Neural cell (in vitro differentiated cells): ENCODE measurements around the gene KRTAP5-1. TPM values are rescaled to one million over a fixed set of nuclear protein-coding genes. Genes with fewer than 3 reads are reported as not detected.
"Not testable (repeated sequence)": the region's sequence is repeated elsewhere in the genome, so short reads cannot be mapped to it uniquely, and the experiment has no call there.

ENCODE experiments used
- H2AFZ ChIP-seq: fragments of 200-600, 300-800 bp; sonication (generic), shearing (Covaris generic); 2 replicates; pipeline ENCODE4 v1.6.0; 2014; ENCODE audit warnings: low read depth, mild to moderate bottlenecking, antibody characterized with exemption, low read length, moderate library complexity
- H3F3A ChIP-seq: fragments of 200-600 bp; shearing (Covaris generic); 2 replicates; pipeline ENCODE4 v1.6.1; 2016; ENCODE audit warnings: mild to moderate bottlenecking, moderate library complexity, mixed read lengths, antibody characterized with exemption, low read length; ENCODE audit not compliant: insufficient read depth, poor library complexity, severe bottlenecking
- H3K27ac ChIP-seq: fragments of 200-600, 300-800 bp; sonication (generic), shearing (Covaris generic); 2 replicates; pipeline ENCODE4 v1.5.1; 2014; ENCODE audit warnings: mild to moderate bottlenecking, low read length, moderate library complexity
- H3K27me3 ChIP-seq: fragments of 300-800, 200-600 bp; sonication (generic), shearing (Covaris generic); 2 replicates; pipeline ENCODE4 v1.6.0; 2014; ENCODE audit warnings: mild to moderate bottlenecking, low read depth, low read length, moderate library complexity; ENCODE audit not compliant: insufficient read depth
- H3K36me3 ChIP-seq: fragments of 300-800, 200-600 bp; sonication (generic), shearing (Covaris generic); 2 replicates; pipeline ENCODE4 v1.5.1; 2014; ENCODE audit warnings: mild to moderate bottlenecking, antibody characterized with exemption, low read length, moderate library complexity; ENCODE audit not compliant: insufficient read depth
- H3K4me2 ChIP-seq: fragments of 300-800, 200-600 bp; sonication (generic), shearing (Covaris generic); 2 replicates; pipeline ENCODE4 v1.6.0; 2014; ENCODE audit warnings: mild to moderate bottlenecking, low read length
- H3K4me3 ChIP-seq: fragments of 300-800, 200-600 bp; sonication (generic), shearing (Covaris generic); 2 replicates; pipeline ENCODE4 v1.5.1; 2014; ENCODE audit warnings: mild to moderate bottlenecking, low read length, moderate library complexity
- H3K79me2 ChIP-seq: fragments of 200-600 bp; shearing (Covaris generic); replicated peaks from 2 replicates; pipeline ENCODE4 v1.6.0; 2014; ENCODE audit warnings: mild to moderate bottlenecking, low read length, moderate library complexity; ENCODE audit not compliant: insufficient read depth
- H3K9ac ChIP-seq: fragments of 300-800, 200-600 bp; sonication (generic), shearing (Covaris generic); 2 replicates; pipeline ENCODE4 v1.6.1; 2016; ENCODE audit warnings: mild to moderate bottlenecking, low read length, mixed read lengths
- H3K9me2 ChIP-seq: fragments of 200-600 bp; shearing (Covaris generic); 2 replicates; pipeline ENCODE4 v1.6.1; 2016; ENCODE audit warnings: mild to moderate bottlenecking, low read length, mixed read lengths; ENCODE audit not compliant: insufficient read depth
- H3K9me3 ChIP-seq: fragments of 200-600, 300-800 bp; sonication (generic), shearing (Covaris generic); 2 replicates; pipeline ENCODE4 v1.6.1; 2016; ENCODE audit warnings: mild to moderate bottlenecking, mixed run types, low read length, moderate library complexity, mixed read lengths
- H4K20me1 ChIP-seq: fragments of 200-600 bp; shearing (Covaris generic); 2 replicates; pipeline ENCODE4 v1.6.1; 2016; ENCODE audit warnings: mild to moderate bottlenecking, mixed run types; ENCODE audit not compliant: insufficient read depth
- CTCF ChIP-seq: fragments of 450-650 bp; IDR thresholded peaks from 2 replicates; pipeline ENCODE4 v1.5.1; 2014; ENCODE audit warnings: antibody characterized with exemption, mild to moderate bottlenecking, moderate library complexity; ENCODE audit not compliant: poor library complexity, severe bottlenecking
- EP300 ChIP-seq: fragments of 450-650 bp; conservative IDR thresholded peaks from 2 replicates; pipeline ENCODE4 v1.6.1; 2014; ENCODE audit warnings: antibody characterized with exemption, mild to moderate bottlenecking, moderate library complexity; ENCODE audit not compliant: poor library complexity, severe bottlenecking
- EZH2 ChIP-seq: fragments of 200-600, 300-800 bp; shearing (Covaris generic), sonication (generic); IDR thresholded peaks from 2 replicates; pipeline ENCODE4 v1.6.1; 2014; ENCODE audit warnings: antibody characterized with exemption, low read length, borderline replicate concordance, mild to moderate bottlenecking; ENCODE audit not compliant: insufficient read depth, poor library complexity, severe bottlenecking
- MXI1 ChIP-seq: fragments of 450-650 bp; conservative IDR thresholded peaks from 2 replicates; pipeline ENCODE4 v1.6.1; 2014; ENCODE audit warnings: antibody characterized with exemption, mild to moderate bottlenecking; ENCODE audit not compliant: poor library complexity, severe bottlenecking
- POLR2AphosphoS5 ChIP-seq: IDR thresholded peaks from 2 replicates; pipeline ENCODE4 v1.6.1; 2012
- RAD21 ChIP-seq: fragments of 450-650 bp; conservative IDR thresholded peaks from 2 replicates; pipeline ENCODE4 v1.6.1; 2014; ENCODE audit warnings: antibody characterized with exemption, mild to moderate bottlenecking, moderate library complexity
- SMC3 ChIP-seq: fragments of 450-650 bp; conservative IDR thresholded peaks from 2 replicates; pipeline ENCODE4 v1.6.1; 2014; ENCODE audit warnings: antibody characterized with exemption, mild to moderate bottlenecking, moderate library complexity; ENCODE audit not compliant: poor library complexity
- TAF1 ChIP-seq: IDR thresholded peaks from 2 replicates; pipeline ENCODE4 v1.6.1; 2012; ENCODE audit warnings: low read depth
- polyA plus RNA-seq: library from polyadenylated mRNA; depleted of rRNA; stranded (reverse); fragments of >200 nt; gene quantifications from 2 replicates; pipeline ENCODE4 v1.2.3, GENCODE V29; 2014
- TF ChIP-seq, protein P1 (sequence below): IDR thresholded peaks from 2 replicates; pipeline ENCODE4 v1.6.1; 2012; ENCODE audit warnings: borderline replicate concordance

Gene KRTAP5-1
- polyA plus RNA-seq, 1 donor from 2014 or later, result not detected

DNA sequence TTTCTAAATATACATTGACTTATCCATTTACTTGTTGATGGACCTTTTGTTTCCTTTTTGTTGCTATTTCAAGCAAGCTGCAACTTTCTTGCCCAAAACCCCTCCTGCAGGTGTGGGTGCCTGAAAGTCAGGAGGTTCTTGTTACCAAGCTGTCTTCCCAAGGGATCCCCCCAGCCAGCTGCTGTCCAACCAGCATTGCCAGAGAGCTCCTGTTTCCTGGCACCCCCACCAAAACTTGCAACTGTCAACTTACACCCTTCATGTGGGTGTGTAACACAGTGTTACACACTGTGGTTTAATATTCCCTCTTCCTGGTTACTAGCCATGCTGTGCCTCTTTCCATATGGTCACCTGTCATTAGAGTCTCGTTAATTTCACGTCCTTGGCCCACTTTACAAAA, 1.6 kb upstream of the KRTAP5-1 start:
- no peak overlapping the region for H3K27ac ChIP-seq
- H3K9ac ChIP-seq, result no peak overlapping the region
- H4K20me1 ChIP-seq, result no peaks in the 10 kb centered on the region
- no peaks in the 10 kb centered on the region for H3K36me3 ChIP-seq
- no peak overlapping the region for H2AFZ ChIP-seq
- H3K79me2 ChIP-seq, result no peaks in the 10 kb centered on the region
- no peak overlapping the region for H3K4me2 ChIP-seq
- no peaks in the 10 kb centered on the region for H3K9me3 ChIP-seq
- H3K9me2 ChIP-seq, result no peaks in the 10 kb centered on the region
- H3F3A ChIP-seq, result no peaks in the 10 kb centered on the region
- TF ChIP-seq RAD21 (no peak), SMC3 (no peak), EZH2 (no peak), POLR2AphosphoS5 (no peak), CTCF (no peak), TAF1 (no peak), MXI1 (no peak), EP300 (no peak)
- TF ChIP-seq, protein P1, sequence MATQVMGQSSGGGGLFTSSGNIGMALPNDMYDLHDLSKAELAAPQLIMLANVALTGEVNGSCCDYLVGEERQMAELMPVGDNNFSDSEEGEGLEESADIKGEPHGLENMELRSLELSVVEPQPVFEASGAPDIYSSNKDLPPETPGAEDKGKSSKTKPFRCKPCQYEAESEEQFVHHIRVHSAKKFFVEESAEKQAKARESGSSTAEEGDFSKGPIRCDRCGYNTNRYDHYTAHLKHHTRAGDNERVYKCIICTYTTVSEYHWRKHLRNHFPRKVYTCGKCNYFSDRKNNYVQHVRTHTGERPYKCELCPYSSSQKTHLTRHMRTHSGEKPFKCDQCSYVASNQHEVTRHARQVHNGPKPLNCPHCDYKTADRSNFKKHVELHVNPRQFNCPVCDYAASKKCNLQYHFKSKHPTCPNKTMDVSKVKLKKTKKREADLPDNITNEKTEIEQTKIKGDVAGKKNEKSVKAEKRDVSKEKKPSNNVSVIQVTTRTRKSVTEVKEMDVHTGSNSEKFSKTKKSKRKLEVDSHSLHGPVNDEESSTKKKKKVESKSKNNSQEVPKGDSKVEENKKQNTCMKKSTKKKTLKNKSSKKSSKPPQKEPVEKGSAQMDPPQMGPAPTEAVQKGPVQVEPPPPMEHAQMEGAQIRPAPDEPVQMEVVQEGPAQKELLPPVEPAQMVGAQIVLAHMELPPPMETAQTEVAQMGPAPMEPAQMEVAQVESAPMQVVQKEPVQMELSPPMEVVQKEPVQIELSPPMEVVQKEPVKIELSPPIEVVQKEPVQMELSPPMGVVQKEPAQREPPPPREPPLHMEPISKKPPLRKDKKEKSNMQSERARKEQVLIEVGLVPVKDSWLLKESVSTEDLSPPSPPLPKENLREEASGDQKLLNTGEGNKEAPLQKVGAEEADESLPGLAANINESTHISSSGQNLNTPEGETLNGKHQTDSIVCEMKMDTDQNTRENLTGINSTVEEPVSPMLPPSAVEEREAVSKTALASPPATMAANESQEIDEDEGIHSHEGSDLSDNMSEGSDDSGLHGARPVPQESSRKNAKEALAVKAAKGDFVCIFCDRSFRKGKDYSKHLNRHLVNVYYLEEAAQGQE, result no peak
- no peaks in the 10 kb centered on the region for H3K27me3 ChIP-seq
- H3K4me3 ChIP-seq, result no peak overlapping the region

GRCh38 chr11:1582909-1583308, 2.2 kb downstream of the KRTAP5-1 start:
- H3K4me3 ChIP-seq, H3K27me3 ChIP-seq, H3K4me2 ChIP-seq, H3K36me3 ChIP-seq, H3K27ac ChIP-seq, H3K9me3 ChIP-seq, H2AFZ ChIP-seq, H4K20me1 ChIP-seq, H3K9ac ChIP-seq, H3K79me2 ChIP-seq, H3F3A ChIP-seq, H3K9me2 ChIP-seq: not testable (repeated sequence)

DNA sequence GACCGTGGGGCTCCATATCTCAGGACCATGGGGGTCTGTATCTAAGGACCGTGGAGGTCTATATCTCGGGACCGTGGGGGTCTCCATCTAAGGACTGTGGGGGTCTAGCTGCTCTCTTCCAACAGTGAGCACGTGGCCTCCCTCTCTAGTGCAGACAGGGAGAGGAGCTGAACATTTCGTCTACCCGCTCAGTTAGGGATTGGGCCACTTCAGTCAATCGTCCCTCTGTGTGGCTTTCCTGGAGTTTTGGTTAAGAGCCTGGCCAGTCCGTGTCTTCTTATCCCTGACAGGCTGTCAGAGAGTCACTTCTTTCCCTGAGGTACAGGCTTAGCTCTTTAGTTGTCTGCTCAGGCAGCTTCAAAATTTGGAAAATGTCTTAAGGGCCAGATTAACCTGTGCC, 3.1 kb downstream of the KRTAP5-1 start:
- TF ChIP-seq SMC3 (no peak), POLR2AphosphoS5 (no peak), TAF1 (no peak), CTCF (no peak), EP300 (no peak), MXI1 (no peak), EZH2 (no peak), RAD21 (no peak)
- TF ChIP-seq, protein P1, result no peak
- Histone ChIP-seq H2AFZ (no peak overlapping the region), H3K9me3 (peaks cover 3% of the 10 kb centered on the region)

More for the DNA sequence above, 3.1 kb downstream of the KRTAP5-1 start:
- H3K27ac ChIP-seq, result no peak overlapping the region
- H3K79me2 ChIP-seq, result no peaks in the 10 kb centered on the region
- no peaks in the 10 kb centered on the region for H3F3A ChIP-seq
- no peaks in the 10 kb centered on the region for H3K9me2 ChIP-seq
- no peak overlapping the region for H3K4me3 ChIP-seq
- no peak overlapping the region for H3K4me2 ChIP-seq
- H3K9ac ChIP-seq, result no peak overlapping the region
- no peaks in the 10 kb centered on the region for H3K36me3 ChIP-seq
- no peaks in the 10 kb centered on the region for H3K27me3 ChIP-seq
- H4K20me1 ChIP-seq, result no peaks in the 10 kb centered on the region
